Cardiac fibroblast (primary cell): ENCODE results near the gene TDRD7.
A peak's percentile ranks its signal among the peaks of the same experiment; 100 is the strongest.
"Not testable (repeated sequence)": the region's sequence is repeated elsewhere in the genome, so short reads cannot be mapped to it uniquely, and the experiment has no call there.

Experiments used
- DNase-seq, 2 donors: peaks; one replicate each; pipeline versions ENCODE4 v3.0.0 to v3.0.0-alpha.2; 2010; ENCODE audit warnings: low read depth in 2 of 2
- H3K4me3 ChIP-seq, 2 donors: replicated peaks in 1 of 2; 1 replicate in 1 of 2; 2 replicates in 1 of 2; pipeline ENCODE4 v1.5.1; 2011; ENCODE audit warnings: low read depth in 2 of 2, low read length in 2 of 2, mild to moderate bottlenecking in 2 of 2, moderate library complexity in 1 of 2
- CTCF ChIP-seq: IDR thresholded peaks from one replicate; pipeline ENCODE4 v1.5.1; 2011; ENCODE audit warnings: low read depth, mild to moderate bottlenecking, low read length, inconsistent platforms

The TDRD7 gene

GRCh38 chr9:97437051-97437600, 25.2 kb downstream of the TDRD7 start:
- DNase-seq = no peak
- TF ChIP-seq CTCF = no peak
- H3K4me3 ChIP-seq = no peak overlapping the region

GRCh38 chr9:97438257-97438656, 26.4 kb downstream of the TDRD7 start:
- DNase-seq = no peak
- no peak overlapping the region for H3K4me3 ChIP-seq
- TF ChIP-seq CTCF = no peak

- H3K4me3 ChIP-seq = no peak overlapping the region
- DNase-seq = peak; percentile 34 to 47
- no peak for TF ChIP-seq CTCF
Observed at GRCh38 chr9:97438666-97439065, 26.8 kb downstream of the TDRD7 start.

GRCh38 chr9:97440160-97440559, 28.3 kb downstream of the TDRD7 start:
- no peak for DNase-seq
- TF ChIP-seq CTCF = no peak
- H3K4me3 ChIP-seq = no peak overlapping the region

GRCh38 chr9:97441729-97442128, 29.8 kb downstream of the TDRD7 start:
- no peak for TF ChIP-seq CTCF
- DNase-seq = peak; percentile 15 to 32
- H3K4me3 ChIP-seq = no peak overlapping the region

- no peak overlapping the region for H3K4me3 ChIP-seq
- TF ChIP-seq CTCF = no peak
- DNase-seq = no peak
Observed at GRCh38 chr9:97445119-97445701, 33.3 kb downstream of the TDRD7 start.

GRCh38 chr9:97447001-97447400, 35.1 kb downstream of the TDRD7 start:
- no peak for TF ChIP-seq CTCF
- no peak for DNase-seq
- no peak overlapping the region for H3K4me3 ChIP-seq

GRCh38 chr9:97453573-97453972, 41.7 kb downstream of the TDRD7 start:
- not testable (repeated sequence) for H3K4me3 ChIP-seq, DNase-seq

- not testable (repeated sequence) for DNase-seq, H3K4me3 ChIP-seq
Observed at GRCh38 chr9:97456841-97457240, 44.9 kb downstream of the TDRD7 start.
